Measurements from ENCODE around the gene TBC1D17.

The TBC1D17 gene

DNA sequence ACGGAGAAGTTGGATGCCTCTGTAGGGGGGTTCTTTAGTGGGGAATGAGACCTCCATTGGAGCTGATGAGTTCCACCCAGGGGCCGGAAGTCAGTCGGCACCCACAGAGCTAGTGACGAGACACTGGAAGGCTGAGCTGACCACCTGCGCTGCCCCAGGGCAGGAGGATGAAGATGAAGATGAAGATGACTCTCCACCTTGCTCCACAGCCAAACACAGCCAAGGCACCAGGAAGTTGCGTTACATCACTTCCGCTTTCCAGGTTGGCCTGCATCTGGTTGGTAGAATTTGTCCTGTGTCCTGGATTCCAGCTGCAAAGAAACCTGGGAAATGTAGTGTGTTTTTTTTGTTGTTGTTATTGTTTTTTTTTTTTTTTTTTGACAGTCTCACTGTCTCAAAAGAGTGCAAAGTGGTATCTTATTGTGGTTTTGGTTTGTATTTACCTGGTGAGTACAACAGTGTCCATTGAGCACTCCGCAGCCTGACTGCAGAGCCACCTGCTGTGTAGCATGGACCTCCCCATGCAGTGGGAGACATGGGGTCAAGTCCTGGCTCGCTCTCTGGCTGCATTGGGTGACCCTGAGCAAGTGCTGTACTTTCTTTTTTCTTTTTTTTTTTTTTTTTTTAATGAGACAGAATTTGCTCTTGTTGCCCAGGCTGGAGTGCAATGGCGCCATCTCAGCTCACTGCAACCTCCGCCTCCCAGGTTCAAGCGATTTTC is 1.9 kb downstream of the TBC1D17 start:
- no peak for DNase-seq

- no peak for DNase-seq
Measured at GRCh38 chr19:49880162-49880869, 2.8 kb downstream of the TBC1D17 start.

DNA sequence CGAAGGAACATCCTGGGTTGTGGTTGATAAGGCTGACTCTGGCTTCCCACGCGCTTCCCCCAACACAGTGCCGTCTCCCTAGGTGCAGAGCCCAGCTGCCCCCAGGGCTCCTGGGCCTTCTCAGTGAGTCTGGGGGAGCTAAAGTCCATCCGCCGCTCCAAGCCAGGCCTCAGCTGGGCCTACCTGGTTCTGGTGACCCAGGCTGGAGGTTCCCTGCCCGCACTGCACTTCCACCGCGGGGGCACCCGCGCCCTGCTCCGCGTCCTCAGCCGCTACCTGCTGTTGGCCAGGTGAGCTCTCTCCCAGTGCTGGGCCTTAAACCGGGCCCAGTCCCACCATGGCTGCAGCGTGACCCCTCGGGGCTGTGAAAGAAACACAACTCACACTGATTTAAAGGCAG is 3.7 kb downstream of the TBC1D17 start:
- DNase-seq: no peak

- DNase-seq: no peak
Measured at GRCh38 chr19:49881672-49882394, 4.3 kb downstream of the TBC1D17 start.

- DNase-seq: no peak
Measured at GRCh38 chr19:49882643-49883042, 5.1 kb downstream of the TBC1D17 start.

GRCh38 chr19:49883094-49883493 is 5.6 kb downstream of the TBC1D17 start:
- DNase-seq: no peak

DNA sequence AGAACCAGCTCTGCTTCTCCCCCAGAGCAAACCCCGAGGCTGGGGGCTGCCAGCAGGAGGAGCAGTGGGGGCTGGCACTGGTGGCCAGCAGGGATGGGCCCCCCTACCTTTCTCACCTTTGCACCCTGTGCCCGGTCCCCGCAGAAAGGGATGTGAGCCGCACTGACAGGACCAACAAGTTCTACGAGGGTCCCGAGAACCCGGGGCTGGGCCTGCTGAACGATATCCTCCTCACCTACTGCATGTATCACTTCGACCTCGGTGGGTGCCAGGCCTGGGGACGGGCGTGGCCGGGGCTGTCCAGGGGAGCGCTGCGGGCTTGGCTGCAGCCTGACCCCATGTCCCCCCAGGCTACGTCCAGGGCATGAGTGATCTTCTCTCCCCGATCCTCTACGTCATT is 6.6 kb downstream of the TBC1D17 start:
- DNase-seq: no peak

- no peak for DNase-seq
Measured at GRCh38 chr19:49884760-49885159, 7.3 kb downstream of the TBC1D17 start.

GRCh38 chr19:49887037-49887664 is 9.6 kb downstream of the TBC1D17 start:
- DNase-seq: no peak

DNA sequence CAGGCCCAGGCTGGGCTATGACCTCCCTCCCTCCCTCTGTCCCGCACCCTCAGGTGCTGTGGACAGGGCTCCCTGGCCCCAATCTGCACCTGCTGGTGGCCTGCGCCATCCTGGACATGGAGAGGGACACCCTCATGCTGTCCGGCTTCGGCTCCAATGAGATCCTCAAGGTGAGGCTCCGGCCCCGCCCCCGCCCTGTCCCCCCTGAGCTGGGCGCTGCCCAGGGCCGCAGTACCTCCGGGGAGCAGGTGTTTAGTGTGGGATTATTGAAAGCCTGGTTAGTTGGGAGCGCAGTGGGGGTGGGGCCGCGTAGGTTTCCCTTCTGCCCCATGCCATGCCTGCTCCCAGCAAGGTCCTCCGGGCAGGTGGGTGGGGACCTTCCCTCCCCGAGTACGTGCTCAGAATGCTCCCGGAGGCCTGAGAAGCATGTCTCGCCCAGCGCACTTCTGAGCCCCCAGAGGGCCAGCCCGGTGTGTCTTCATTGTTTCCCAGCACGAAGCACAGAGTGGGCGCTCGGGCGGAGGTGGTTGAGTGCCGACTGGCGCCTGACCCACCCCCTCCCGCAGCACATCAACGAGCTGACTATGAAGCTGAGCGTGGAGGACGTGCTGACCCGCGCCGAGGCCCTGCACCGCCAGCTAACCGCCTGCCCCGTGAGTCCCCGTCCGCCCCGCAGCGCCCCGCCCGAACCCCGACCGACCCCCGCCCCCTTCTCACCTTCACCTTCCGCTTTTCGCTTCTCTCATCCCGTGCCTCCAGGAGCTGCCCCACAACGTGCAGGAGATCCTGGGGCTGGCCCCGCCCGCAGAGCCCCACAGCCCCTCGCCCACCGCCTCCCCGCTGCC is 10.4 kb downstream of the TBC1D17 start:
- DNase-seq: no peak

DNA sequence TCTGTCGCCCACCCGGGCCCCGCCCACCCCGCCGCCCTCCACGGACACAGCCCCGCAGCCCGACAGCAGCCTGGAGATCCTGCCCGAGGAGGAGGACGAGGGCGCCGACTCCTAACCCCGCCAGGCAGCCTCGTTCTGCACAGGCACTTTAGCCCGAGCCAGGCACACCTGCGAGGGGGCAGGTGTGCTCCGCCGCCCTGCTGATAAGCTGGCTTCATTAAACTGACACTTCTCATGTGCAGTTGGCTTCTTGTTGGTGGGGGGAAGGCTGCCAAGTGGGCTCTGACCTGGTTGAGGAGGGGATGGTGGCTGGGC is 11.0 kb downstream of the TBC1D17 start:
- DNase-seq: no peak

- DNase-seq: no peak
Measured at GRCh38 chr19:49889038-49889686, 11.7 kb downstream of the TBC1D17 start.

DNA sequence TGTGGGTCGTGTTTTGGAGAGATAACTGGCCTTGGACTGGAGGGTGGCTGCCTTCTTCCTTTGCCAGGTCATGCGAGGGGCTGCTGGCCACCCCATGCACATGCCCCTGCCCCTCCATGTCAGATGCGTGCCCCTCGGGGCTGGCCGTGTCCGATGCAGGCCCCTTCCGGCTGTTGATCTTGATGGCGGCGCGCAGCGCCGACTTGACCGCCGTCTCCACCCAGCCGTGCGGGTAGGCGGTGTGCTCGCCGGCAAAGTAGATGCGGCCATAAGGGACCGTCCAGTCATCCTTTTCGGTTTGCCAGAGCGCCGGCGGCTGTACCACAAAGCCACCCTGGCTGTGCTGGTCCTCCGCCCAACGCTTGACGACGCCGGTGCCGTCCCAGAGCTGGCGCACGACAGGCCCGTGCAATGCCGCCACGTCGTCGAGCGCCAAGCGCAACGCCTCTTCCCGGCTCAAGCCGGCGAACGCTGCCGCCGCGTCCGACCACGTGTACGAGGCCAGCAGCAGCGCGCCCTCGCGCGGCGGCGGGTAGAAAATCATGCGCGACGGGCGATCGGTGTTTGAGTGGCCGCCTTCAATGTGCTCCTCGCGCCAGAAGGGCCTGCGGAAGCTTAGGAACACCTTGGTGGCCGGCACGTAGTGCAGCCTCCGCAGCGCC is 12.3 kb downstream of the TBC1D17 start:
- DNase-seq: no peak

DNA sequence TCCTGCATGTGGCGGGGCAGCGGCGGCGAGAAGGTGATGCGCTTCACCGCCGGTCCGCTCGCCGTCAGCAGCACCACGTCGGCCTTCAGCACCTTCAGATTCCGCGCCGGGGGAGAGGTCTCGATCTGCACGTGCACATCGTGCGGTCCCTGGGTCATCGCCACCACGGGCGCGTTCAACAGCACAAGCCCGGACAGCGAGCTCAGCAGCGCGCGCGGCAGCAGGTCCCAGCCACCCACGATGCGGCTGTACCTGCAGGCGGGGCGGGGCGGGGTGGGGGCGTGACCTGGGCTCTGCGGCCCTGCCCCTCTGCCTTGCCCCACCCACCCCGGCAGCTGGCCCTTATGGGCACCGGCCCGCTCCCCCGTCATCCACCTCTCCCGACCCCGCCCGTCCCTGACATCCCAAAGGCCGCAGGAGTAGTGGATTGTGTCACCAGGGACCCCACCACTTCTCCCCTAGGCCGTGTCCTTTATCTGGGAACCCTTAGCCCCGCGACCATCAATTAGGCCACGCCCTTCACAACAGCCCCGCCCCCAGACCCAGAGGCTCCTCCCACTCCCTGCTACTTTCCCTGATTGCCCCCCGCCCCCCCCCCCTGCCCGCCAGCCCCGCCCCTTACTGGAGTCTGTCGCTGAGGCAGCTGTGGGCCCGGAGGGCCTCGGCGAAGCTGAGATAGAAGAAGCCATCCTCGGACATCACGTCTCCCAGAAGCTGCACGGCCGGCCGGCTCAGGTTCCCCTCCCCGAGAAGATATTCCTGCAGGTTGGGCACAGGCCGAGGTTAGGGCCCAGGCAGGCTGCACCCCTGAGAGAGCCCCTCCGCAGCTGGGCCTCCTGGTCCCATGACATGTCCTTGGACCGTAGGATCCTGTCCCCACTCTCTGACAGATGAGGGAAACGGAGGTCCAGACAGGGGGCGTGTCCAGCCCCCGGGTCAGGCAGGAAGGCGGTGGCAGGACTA is 13.1 kb downstream of the TBC1D17 start:
- no peak for DNase-seq

DNA sequence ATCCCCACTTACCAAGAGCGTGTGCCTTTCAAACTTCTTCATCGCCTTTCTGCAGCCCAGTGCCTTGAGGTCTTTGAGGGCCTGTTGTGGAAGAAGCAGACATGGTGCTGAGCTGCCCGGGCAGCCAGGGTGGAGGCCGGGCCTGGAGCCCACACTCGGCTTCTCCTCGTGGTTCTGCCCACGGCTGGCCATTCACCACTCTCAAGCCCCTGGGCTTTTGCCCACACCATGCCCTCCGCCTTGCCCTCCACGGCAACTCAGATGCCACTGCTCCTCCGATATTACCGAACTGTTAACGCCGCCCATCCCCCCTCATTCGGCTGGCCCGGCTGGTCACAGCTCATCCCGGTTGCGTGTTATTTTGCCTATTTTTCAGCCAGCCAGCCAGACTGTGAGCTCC is 13.9 kb downstream of the TBC1D17 start:
- DNase-seq: no peak

GRCh38 chr19:49892716-49893115 is 15.2 kb downstream of the TBC1D17 start:
- DNase-seq: no peak

GRCh38 chr19:49894011-49894664 is 16.6 kb downstream of the TBC1D17 start:
- no peak for DNase-seq

DNA sequence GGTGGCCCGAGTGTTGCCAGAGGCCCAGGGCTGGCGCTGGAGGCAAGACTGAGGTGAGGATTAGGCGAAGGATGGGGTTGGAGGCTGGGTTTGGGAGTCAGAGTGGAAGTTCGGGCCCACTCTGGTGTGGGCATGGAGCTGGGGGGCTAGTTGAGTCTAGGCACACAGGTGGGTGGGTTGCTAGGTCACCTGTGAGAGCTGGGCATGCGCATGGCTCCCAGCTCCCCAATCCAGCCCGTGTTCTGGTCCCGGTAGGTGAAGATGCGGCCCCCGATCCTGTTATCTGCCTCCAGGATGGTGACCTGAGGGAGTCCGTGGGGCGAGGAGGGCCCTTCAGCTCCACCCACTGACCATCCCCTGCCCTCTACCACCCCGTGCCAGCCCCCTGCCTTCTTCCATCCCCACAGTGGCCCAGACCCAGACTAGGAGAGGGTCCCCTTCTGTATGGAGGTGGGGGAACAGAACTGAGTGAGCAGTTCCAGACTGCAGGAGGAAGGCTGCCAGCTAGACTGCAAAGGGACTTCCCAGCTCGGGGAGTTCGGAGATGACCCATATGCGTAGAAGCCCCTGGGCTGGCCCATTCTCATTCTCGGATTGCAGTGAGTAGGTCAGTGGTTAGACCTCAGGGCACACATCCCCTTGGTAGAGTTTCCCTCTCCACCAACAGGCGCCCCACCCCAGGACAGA is 17.5 kb downstream of the TBC1D17 start:
- no peak for DNase-seq

All from cerebellar nuclear complex (tissue), 1 donor.